Spleen (tissue), 11 donors: ENCODE data around the gene NAE1. TPM values are rescaled to one million over a fixed set of nuclear protein-coding genes. Genes with fewer than 3 reads are reported as not detected.

Experiments used
- DNase-seq: peaks from one replicate; pipeline ENCODE4 v3.0.0-alpha.2; 2020
- H3K27ac ChIP-seq, 8 donors: fragments of 200-600 bp; sonication (generic) in 7 of 8; 1 replicate in 4 of 8; 2 replicates in 4 of 8; pipeline versions ENCODE4 v1.5.0 to v1.8.0; 2016 to 2021; ENCODE audit warnings: inconsistent platforms in 4 of 8, mild to moderate bottlenecking in 4 of 8, moderate library complexity in 1 of 8
- H3K27me3 ChIP-seq, 7 donors: fragments of 200-600 bp; sonication (generic) in 6 of 7; replicated peaks in 1 of 7; 1 replicate in 4 of 7; 2 replicates in 3 of 7; pipeline versions ENCODE4 v1.5.0 to v1.8.0; 2016 to 2021; ENCODE audit warnings: inconsistent platforms in 3 of 7, mild to moderate bottlenecking in 1 of 7
- H3K36me3 ChIP-seq, 6 donors: fragments of 200-600 bp; sonication (generic) in 5 of 6; 1 replicate in 4 of 6; 2 replicates in 2 of 6; pipeline versions ENCODE4 v1.5.0 to v1.8.0; 2016 to 2021; ENCODE audit warnings: inconsistent platforms in 2 of 6
- H3K4me1 ChIP-seq, 6 donors: fragments of 200-600 bp; sonication (generic) in 5 of 6; 1 replicate in 3 of 6; 2 replicates in 3 of 6; pipeline versions ENCODE4 v1.5.0 to v1.8.0; 2016 to 2021; ENCODE audit warnings: inconsistent platforms in 3 of 6
- H3K4me3 ChIP-seq, 8 donors: fragments of 200-600 bp; sonication (generic) in 7 of 8; 1 replicate in 4 of 8; 2 replicates in 4 of 8; pipeline versions ENCODE4 v1.5.0 to v1.8.0; 2016 to 2021; ENCODE audit warnings: inconsistent platforms in 4 of 8, mild to moderate bottlenecking in 4 of 8, moderate library complexity in 2 of 8
- H3K9me3 ChIP-seq, 8 donors: fragments of 200-600 bp; sonication (generic) in 7 of 8; 1 replicate in 4 of 8; 2 replicates in 4 of 8; pipeline versions ENCODE4 v1.5.0 to v1.8.0; 2016 to 2021; ENCODE audit warnings: inconsistent platforms in 4 of 8
- POLR2A ChIP-seq, 3 donors: fragments of 450-650 bp; IDR thresholded peaks; one replicate each; pipeline ENCODE4 v1.5.1; 2017; ENCODE audit warnings: antibody characterized with exemption in 3 of 3, mild to moderate bottlenecking in 1 of 3
- POLR2AphosphoS5 ChIP-seq, 3 donors: sonication (generic); formaldehyde crosslinking; IDR thresholded peaks; one replicate each; pipeline ENCODE4 v1.5.1; 2017; ENCODE audit warnings: antibody characterized with exemption in 3 of 3
- WGBS, 5 donors: extraction: QIAGEN DNeasy Blood & Tissue Kit in 3 of 5; methylation state at CpG; one replicate each; pipeline versions ENCODE4 v1.1.5 to v1.1.7; 2013 to 2018; 5-methylcytosine and 5-hydroxymethylcytosine counted together
- intact Hi-C: fragments of 100-400 bp; cut with DNase I; formaldehyde crosslinking; loops from one replicate; pipeline ENCODE4 v1.15.0; 2023; ENCODE audit warnings: low total_unique reads
- polyA plus RNA-seq, 3 donors: library from polyadenylated mRNA; stranded (reverse); fragments of 200-250 nt; gene quantifications; one replicate each; pipeline ENCODE4 v1.2.1, GENCODE V29; 2013
- total RNA-seq, 7 donors: library from RNA; depleted of rRNA in 3 of 7; stranded (reverse); fragments of >200 nt in 3 of 7; fragmentation: NEBNext Ultra II Directional in 4 of 7; extraction: Animal tissue kit (Norgen Biotek cat#: 25700) in 4 of 7; gene quantifications; one replicate each; pipeline versions ENCODE4 v1.1.0 to v1.2.1, GENCODE V29; 2016 to 2021
- TF ChIP-seq, protein P1 (sequence below), 11 experiments: fragments of 200-600 bp in 7 of 11; fragments of 450-650 bp in 4 of 11; sonication (generic) in 4 of 11; IDR thresholded peaks in 8 of 11; conservative IDR thresholded peaks in 3 of 11; 1 replicate in 7 of 11; 2 replicates in 4 of 11; pipeline versions ENCODE4 v1.4.0 to v1.8.0; 2016 to 2021; ENCODE audit warnings: antibody characterized with exemption in 11 of 11, inconsistent platforms in 4 of 11, mild to moderate bottlenecking in 1 of 11
- donor health status: healthy with polysubstance abuse.
- donor health status: DM: no; HTN: no; CAD: no; lungs with moderate emphysema.
- donor health status: DM: no; HTN: no; CAD: no.
- donor health status: Bipolar disorder and iron deficiency.
- donor health status: healthy.
- donor health status: DM: no; HTN: no; CAD: no.
- donor health status: DM: yes; HTN: yes; CAD: no.

Gene NAE1
- total and polyA plus RNA-seq, 10 donors: 29.7 to 51.4 (median 38.8) TPM

DNA sequence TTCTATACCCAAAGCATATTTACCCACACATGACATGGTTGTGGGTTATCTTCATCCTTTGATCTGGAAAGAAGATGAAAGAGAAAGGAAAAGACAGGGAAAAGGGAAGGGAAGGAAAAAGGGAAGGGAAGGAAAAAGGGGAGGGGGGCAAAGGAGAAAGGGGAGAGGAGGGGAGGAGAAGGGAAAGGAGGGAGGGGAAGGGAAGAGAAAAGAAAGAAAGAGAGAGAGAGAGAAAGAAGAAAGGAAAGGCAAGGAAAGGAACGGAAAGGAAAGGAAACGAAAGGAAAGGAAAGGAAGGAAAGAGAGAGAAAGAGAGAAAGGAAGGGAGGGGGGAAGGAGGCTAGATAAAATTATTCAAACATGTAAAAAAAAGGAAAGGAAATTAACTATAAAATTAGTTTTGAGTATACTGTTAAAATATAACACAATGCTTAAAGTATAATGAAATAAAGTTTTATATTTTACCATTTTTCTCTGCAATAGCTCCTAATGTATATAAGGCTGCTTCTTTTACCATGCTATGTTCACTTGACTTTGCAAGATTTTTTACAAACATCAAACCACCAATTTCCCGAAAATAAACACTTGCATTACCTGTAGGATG lies 40.5 kb downstream of the NAE1 start:
- WGBS, 5 donors: 57 to 68% (median 67%) methylated on average over 3 of the region's 3 CpGs
- TF ChIP-seq POLR2AphosphoS5 (IDR thresholded peaks at IDR 0.05) (no peak), POLR2A (IDR thresholded peaks at IDR 0.05) (no peak)
- TF ChIP-seq, protein P1, sequence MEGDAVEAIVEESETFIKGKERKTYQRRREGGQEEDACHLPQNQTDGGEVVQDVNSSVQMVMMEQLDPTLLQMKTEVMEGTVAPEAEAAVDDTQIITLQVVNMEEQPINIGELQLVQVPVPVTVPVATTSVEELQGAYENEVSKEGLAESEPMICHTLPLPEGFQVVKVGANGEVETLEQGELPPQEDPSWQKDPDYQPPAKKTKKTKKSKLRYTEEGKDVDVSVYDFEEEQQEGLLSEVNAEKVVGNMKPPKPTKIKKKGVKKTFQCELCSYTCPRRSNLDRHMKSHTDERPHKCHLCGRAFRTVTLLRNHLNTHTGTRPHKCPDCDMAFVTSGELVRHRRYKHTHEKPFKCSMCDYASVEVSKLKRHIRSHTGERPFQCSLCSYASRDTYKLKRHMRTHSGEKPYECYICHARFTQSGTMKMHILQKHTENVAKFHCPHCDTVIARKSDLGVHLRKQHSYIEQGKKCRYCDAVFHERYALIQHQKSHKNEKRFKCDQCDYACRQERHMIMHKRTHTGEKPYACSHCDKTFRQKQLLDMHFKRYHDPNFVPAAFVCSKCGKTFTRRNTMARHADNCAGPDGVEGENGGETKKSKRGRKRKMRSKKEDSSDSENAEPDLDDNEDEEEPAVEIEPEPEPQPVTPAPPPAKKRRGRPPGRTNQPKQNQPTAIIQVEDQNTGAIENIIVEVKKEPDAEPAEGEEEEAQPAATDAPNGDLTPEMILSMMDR (IDR thresholded peaks at IDR 0.05 in 8 of 11, conservative IDR thresholded peaks at IDR 0.05 in 3 of 11): no peak
- intact Hi-C loops: no loop called here

DNA sequence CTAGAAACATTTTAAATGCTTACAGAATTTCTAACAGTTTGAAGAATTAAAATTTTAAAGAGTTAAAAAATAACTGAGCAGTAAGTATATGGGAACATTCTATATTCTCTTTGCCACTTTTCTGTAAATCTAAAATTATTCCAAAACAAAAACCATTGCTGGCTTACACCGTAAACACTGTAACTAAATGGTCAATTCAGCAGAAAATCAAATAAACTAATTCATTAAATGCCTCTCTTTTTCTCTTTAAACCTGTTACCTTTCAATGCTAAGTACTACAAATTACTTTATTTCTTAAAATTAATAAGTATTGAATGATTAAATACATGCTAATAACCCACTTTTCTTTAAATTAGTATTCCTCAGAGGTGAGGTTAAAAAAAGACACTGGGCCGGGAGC lies 43.3 kb downstream of the NAE1 start:
- no peaks in the 10 kb centered on the region for H3K9me3 ChIP-seq
- no peak for DNase-seq
- WGBS, 5 donors: 78 to 98% (median 95%) methylated on average over 2 of the region's 2 CpGs
- TF ChIP-seq POLR2A (IDR thresholded peaks at IDR 0.05) (no peak), POLR2AphosphoS5 (IDR thresholded peaks at IDR 0.05) (no peak)
- TF ChIP-seq, protein P1 (IDR thresholded peaks at IDR 0.05 in 8 of 11, conservative IDR thresholded peaks at IDR 0.05 in 3 of 11): no peak
- H3K36me3 ChIP-seq: no peaks in the 10 kb centered on the region
- no peaks in the 10 kb centered on the region for H3K27me3 ChIP-seq
- no peak overlapping the region for H3K4me3 ChIP-seq
- no peak overlapping the region for H3K27ac ChIP-seq
- intact Hi-C loops: no loop called here
- no peaks in the 10 kb centered on the region for H3K4me1 ChIP-seq

More for the DNA sequence above, 40.5 kb downstream of the NAE1 start:
- H3K27me3 ChIP-seq: no peaks in the 10 kb centered on the region
- no peak for DNase-seq
- no peaks in the 10 kb centered on the region for H3K9me3 ChIP-seq
- no peaks in the 10 kb centered on the region for H3K36me3 ChIP-seq
- no peaks in the 10 kb centered on the region for H3K4me1 ChIP-seq
- H3K27ac ChIP-seq: no peak overlapping the region
- no peak overlapping the region for H3K4me3 ChIP-seq

- Histone ChIP-seq H3K36me3 (no peaks in the 10 kb centered on the region), H3K27ac (no peak overlapping the region), H3K4me3 (no peak overlapping the region), H3K4me1 (no peaks in the 10 kb centered on the region), H3K9me3 (no peaks in the 10 kb centered on the region), H3K27me3 (no peaks in the 10 kb centered on the region)
- no peak for DNase-seq
- intact Hi-C loops: no loop called here
- no peak for TF ChIP-seq POLR2A (IDR thresholded peaks at IDR 0.05)
- TF ChIP-seq, protein P1 (IDR thresholded peaks at IDR 0.05 in 8 of 11, conservative IDR thresholded peaks at IDR 0.05 in 3 of 11): no peak
- WGBS, 5 donors: 85 to 93% (median 89%) methylated on average over 3 of the region's 3 CpGs
Observed at GRCh38 chr16:66786551-66786950, 44.2 kb downstream of the NAE1 start.

DNA sequence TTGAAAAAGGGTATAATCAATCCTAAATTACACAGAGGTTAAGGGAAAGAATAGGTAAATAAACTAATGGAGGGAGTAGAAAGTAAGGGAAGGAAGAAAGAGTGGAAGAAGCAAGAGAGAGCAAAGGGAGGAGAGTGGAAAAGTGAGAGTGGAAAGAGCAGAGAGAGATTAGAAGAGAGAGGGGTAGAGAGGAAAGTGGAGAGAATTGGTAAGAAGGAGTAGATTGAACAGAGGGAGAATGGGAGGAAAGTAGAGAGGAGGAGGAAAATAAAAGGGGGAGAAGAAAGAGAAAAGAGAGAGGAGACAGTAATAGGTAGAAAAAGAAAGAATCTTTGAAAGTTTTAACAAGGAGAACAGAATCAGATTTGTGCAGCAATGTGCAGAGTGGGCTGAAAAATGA lies 54.3 kb downstream of the NAE1 start:
- H3K27me3 ChIP-seq: no peaks in the 10 kb centered on the region
- H3K4me1 ChIP-seq: no peaks in the 10 kb centered on the region
- no peak for DNase-seq
- peaks cover 0 to 5% (median 0%) of the 10 kb centered on the region in 8 donors for H3K9me3 ChIP-seq
- TF ChIP-seq, protein P1 (IDR thresholded peaks at IDR 0.05 in 8 of 11, conservative IDR thresholded peaks at IDR 0.05 in 3 of 11): no peak
- TF ChIP-seq POLR2AphosphoS5 (IDR thresholded peaks at IDR 0.05): no peak
- TF ChIP-seq POLR2A (IDR thresholded peaks at IDR 0.05): no peak
- intact Hi-C loops: no loop called here
- H3K27ac ChIP-seq: no peak overlapping the region
- no peaks in the 10 kb centered on the region for H3K36me3 ChIP-seq
- H3K4me3 ChIP-seq: no peak overlapping the region
